DMS153 (cell line): ENCODE data around the gene ZNRF3.

Experiments
- DNase-seq: peaks from one replicate; lab custom pipeline; 2025; lab: John Stamatoyannopoulos, UW

The ZNRF3 gene

GRCh38 chr22:29088809-29089208 is 205.4 kb downstream of the ZNRF3 start:
- DNase-seq = no peak

- no peak for DNase-seq
Observed at GRCh38 chr22:29089507-29089906, 206.1 kb downstream of the ZNRF3 start.

GRCh38 chr22:29090039-29090438 is 206.7 kb downstream of the ZNRF3 start:
- peak; percentile 66 for DNase-seq

GRCh38 chr22:29092243-29092642 is 208.9 kb downstream of the ZNRF3 start:
- DNase-seq = no peak

- no peak for DNase-seq
Observed at GRCh38 chr22:29093030-29093429, 209.7 kb downstream of the ZNRF3 start.

GRCh38 chr22:29093501-29094300 is 210.3 kb downstream of the ZNRF3 start:
- no peak for DNase-seq

GRCh38 chr22:29095459-29095858 is 212.1 kb downstream of the ZNRF3 start:
- peak; percentile 25 for DNase-seq

GRCh38 chr22:29096736-29097669 is 213.6 kb downstream of the ZNRF3 start:
- no peak for DNase-seq

GRCh38 chr22:29098296-29098695 is 214.9 kb downstream of the ZNRF3 start:
- no peak for DNase-seq

GRCh38 chr22:29102300-29102699 is 218.9 kb downstream of the ZNRF3 start:
- no peak for DNase-seq

GRCh38 chr22:29103121-29103520 is 219.7 kb downstream of the ZNRF3 start:
- no peak for DNase-seq

GRCh38 chr22:29105468-29105867 is 222.1 kb downstream of the ZNRF3 start:
- DNase-seq = no peak

GRCh38 chr22:29106839-29107238 is 223.5 kb downstream of the ZNRF3 start:
- no peak for DNase-seq
